ENCODE measurements around the gene TSPOAP1.

GRCh38 chr17:58328195-58329034 lies at the start of gene TSPOAP1:
- TF ChIP-seq, protein P1, sequence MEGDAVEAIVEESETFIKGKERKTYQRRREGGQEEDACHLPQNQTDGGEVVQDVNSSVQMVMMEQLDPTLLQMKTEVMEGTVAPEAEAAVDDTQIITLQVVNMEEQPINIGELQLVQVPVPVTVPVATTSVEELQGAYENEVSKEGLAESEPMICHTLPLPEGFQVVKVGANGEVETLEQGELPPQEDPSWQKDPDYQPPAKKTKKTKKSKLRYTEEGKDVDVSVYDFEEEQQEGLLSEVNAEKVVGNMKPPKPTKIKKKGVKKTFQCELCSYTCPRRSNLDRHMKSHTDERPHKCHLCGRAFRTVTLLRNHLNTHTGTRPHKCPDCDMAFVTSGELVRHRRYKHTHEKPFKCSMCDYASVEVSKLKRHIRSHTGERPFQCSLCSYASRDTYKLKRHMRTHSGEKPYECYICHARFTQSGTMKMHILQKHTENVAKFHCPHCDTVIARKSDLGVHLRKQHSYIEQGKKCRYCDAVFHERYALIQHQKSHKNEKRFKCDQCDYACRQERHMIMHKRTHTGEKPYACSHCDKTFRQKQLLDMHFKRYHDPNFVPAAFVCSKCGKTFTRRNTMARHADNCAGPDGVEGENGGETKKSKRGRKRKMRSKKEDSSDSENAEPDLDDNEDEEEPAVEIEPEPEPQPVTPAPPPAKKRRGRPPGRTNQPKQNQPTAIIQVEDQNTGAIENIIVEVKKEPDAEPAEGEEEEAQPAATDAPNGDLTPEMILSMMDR (IDR thresholded peaks at IDR 0.05 in 4 of 5, conservative IDR thresholded peaks at IDR 0.05 in 1 of 5), result no peak
- no peak for TF ChIP-seq POLR2A (IDR thresholded peaks at IDR 0.05)

Data from gastrocnemius medialis (tissue), 4 donors.